ENCODE results near the gene NACC1. TPM values are rescaled to one million over a fixed set of nuclear protein-coding genes. Genes with fewer than 3 reads are reported as not detected.
A peak's percentile ranks its signal among the peaks of the same experiment; 100 is the strongest.
"Not testable (repeated sequence)": the region's sequence is repeated elsewhere in the genome, so short reads cannot be mapped to it uniquely, and the experiment has no call there.

Gene NACC1
- total and polyA plus RNA-seq, 7 donors: 11.9 to 63.4 (median 43.5) TPM

- H3K4me3 ChIP-seq: no peak overlapping the region
- DNase-seq (no peak), ATAC-seq (no peak)
- no peaks in the 10 kb centered on the region for H3K9me3 ChIP-seq
- H3K27ac ChIP-seq: peak overlapping the region; percentile 46
- H3K4me1 ChIP-seq: peaks cover 10% of the 10 kb centered on the region
- intact Hi-C loops (cut with DNase I): no loop called here
- TF ChIP-seq CTCF (IDR thresholded peaks at IDR 0.05): no peak
- 66 to 74% (median 66%) methylated on average over 12 of the region's 12 CpGs for WGBS, 3 donors
- H3K36me3 ChIP-seq (ENCODE audit: insufficient read depth in 1 of 2, low read depth in 1 of 2): no peaks in the 10 kb centered on the region
- H3K27me3 ChIP-seq (ENCODE audit: insufficient read depth in 3 of 3, low read length in 2 of 3): no peaks in the 10 kb centered on the region
These were observed 55.2 kb downstream of the NACC1 start for GRCh38 chr19:13173139-13173737.

GRCh38 chr19:13176345-13176744, 58.3 kb downstream of the NACC1 start:
- intact Hi-C loops (cut with DNase I): no loop called here
- TF ChIP-seq CTCF (IDR thresholded peaks at IDR 0.05): no peak
- Histone ChIP-seq H3K4me3 (no peak overlapping the region), H3K4me1 (peaks cover 10% of the 10 kb centered on the region), H3K36me3 (ENCODE audit: insufficient read depth in 1 of 2, low read depth in 1 of 2) (no peaks in the 10 kb centered on the region), H3K9me3 (no peaks in the 10 kb centered on the region), H3K27me3 (ENCODE audit: insufficient read depth in 3 of 3, low read length in 2 of 3) (no peaks in the 10 kb centered on the region), H3K27ac (no peak overlapping the region)
- DNase-seq: no peak
- 36 to 57% (median 39%) methylated on average over 8 of the region's 8 CpGs for WGBS, 3 donors
- no peak for ATAC-seq

- DNase-seq; intact Hi-C loops (cut with DNase I); H3K9me3 ChIP-seq; H3K36me3 ChIP-seq (ENCODE audit: insufficient read depth in 1 of 2, low read depth in 1 of 2); H3K27ac ChIP-seq; H3K4me3 ChIP-seq; H3K27me3 ChIP-seq (ENCODE audit: insufficient read depth in 3 of 3, low read length in 2 of 3); ATAC-seq: not testable (repeated sequence)
- peaks cover 12% of the 10 kb centered on the region for H3K4me1 ChIP-seq
- 93 to 98% (median 98%) methylated on average over 5 of the region's 5 CpGs for WGBS, 3 donors
These were observed 59.5 kb downstream of the NACC1 start for GRCh38 chr19:13177584-13177983.

- intact Hi-C loops (cut with DNase I); ATAC-seq; DNase-seq; H3K36me3 ChIP-seq (ENCODE audit: insufficient read depth in 1 of 2, low read depth in 1 of 2); H3K9me3 ChIP-seq; H3K27ac ChIP-seq; H3K27me3 ChIP-seq (ENCODE audit: insufficient read depth in 3 of 3, low read length in 2 of 3); H3K4me3 ChIP-seq: not testable (repeated sequence)
- 94 to 95% (median 94%) methylated on average over 10 of the region's 10 CpGs for WGBS, 3 donors
- H3K4me1 ChIP-seq: peaks cover 10% of the 10 kb centered on the region
These were observed 60.2 kb downstream of the NACC1 start for GRCh38 chr19:13178291-13178690.

- no peaks in the 10 kb centered on the region for H3K36me3 ChIP-seq (ENCODE audit: insufficient read depth in 1 of 2, low read depth in 1 of 2)
- 10 to 20% (median 14%) methylated on average over 16 of the region's 16 CpGs for WGBS, 3 donors
- TF ChIP-seq CTCF (IDR thresholded peaks at IDR 0.05): no peak
- peak; percentile 54 to 67 for DNase-seq
- peak overlapping the region; percentile 41 for H3K27ac ChIP-seq
- no peaks in the 10 kb centered on the region for H3K9me3 ChIP-seq
- peak in 3 of 4 donors; percentile 27 to 53 (median 48) for ATAC-seq
- H3K27me3 ChIP-seq (ENCODE audit: insufficient read depth in 3 of 3, low read length in 2 of 3): no peaks in the 10 kb centered on the region
- H3K4me1 ChIP-seq: peaks cover 10% of the 10 kb centered on the region
- intact Hi-C loops (cut with DNase I): no loop called here
- no peak overlapping the region for H3K4me3 ChIP-seq
These were observed 63.8 kb downstream of the NACC1 start for GRCh38 chr19:13181747-13182388.

GRCh38 chr19:13184926-13185325, 66.9 kb downstream of the NACC1 start:
- not testable (repeated sequence) for H3K4me3 ChIP-seq, H3K27ac ChIP-seq, DNase-seq

GRCh38 chr19:13185763-13186657, 67.9 kb downstream of the NACC1 start:
- H3K27ac ChIP-seq; H3K9me3 ChIP-seq; ATAC-seq; DNase-seq; H3K4me3 ChIP-seq; H3K36me3 ChIP-seq (ENCODE audit: insufficient read depth in 1 of 2, low read depth in 1 of 2); H3K27me3 ChIP-seq (ENCODE audit: insufficient read depth in 3 of 3, low read length in 2 of 3); intact Hi-C loops (cut with DNase I): not testable (repeated sequence)
- 69 to 75% (median 74%) methylated on average over 21 to 22 of the region's 22 CpGs for WGBS, 3 donors
- H3K4me1 ChIP-seq: peaks cover 10% of the 10 kb centered on the region

More at GRCh38 chr19:13184926-13185325, 66.9 kb downstream of the NACC1 start:
- intact Hi-C loops (cut with DNase I); H3K9me3 ChIP-seq; ATAC-seq; H3K36me3 ChIP-seq (ENCODE audit: insufficient read depth in 1 of 2, low read depth in 1 of 2); H3K27me3 ChIP-seq (ENCODE audit: insufficient read depth in 3 of 3, low read length in 2 of 3): not testable (repeated sequence)
- peaks cover 10% of the 10 kb centered on the region for H3K4me1 ChIP-seq
- WGBS, 3 donors: 75 to 96% (median 87%) methylated on average over 23 of the region's 23 CpGs

GRCh38 chr19:13186688-13187087, 68.6 kb downstream of the NACC1 start:
- intact Hi-C loops (cut with DNase I); H3K27ac ChIP-seq; ATAC-seq; H3K27me3 ChIP-seq (ENCODE audit: insufficient read depth in 3 of 3, low read length in 2 of 3); DNase-seq; H3K9me3 ChIP-seq; H3K4me3 ChIP-seq; H3K36me3 ChIP-seq (ENCODE audit: insufficient read depth in 1 of 2, low read depth in 1 of 2); H3K4me1 ChIP-seq: not testable (repeated sequence)
- WGBS, 3 donors: 87 to 94% (median 91%) methylated on average over 27 to 38 of the region's 38 CpGs

Data from psoas muscle (tissue), 8 donors.